NCI-H1048 (cell line): ENCODE measurements around the gene ZNF516.

Source experiments
- DNase-seq: peaks from one replicate; lab custom pipeline; 2025; lab: John Stamatoyannopoulos, UW

ZNF516 gene

DNA sequence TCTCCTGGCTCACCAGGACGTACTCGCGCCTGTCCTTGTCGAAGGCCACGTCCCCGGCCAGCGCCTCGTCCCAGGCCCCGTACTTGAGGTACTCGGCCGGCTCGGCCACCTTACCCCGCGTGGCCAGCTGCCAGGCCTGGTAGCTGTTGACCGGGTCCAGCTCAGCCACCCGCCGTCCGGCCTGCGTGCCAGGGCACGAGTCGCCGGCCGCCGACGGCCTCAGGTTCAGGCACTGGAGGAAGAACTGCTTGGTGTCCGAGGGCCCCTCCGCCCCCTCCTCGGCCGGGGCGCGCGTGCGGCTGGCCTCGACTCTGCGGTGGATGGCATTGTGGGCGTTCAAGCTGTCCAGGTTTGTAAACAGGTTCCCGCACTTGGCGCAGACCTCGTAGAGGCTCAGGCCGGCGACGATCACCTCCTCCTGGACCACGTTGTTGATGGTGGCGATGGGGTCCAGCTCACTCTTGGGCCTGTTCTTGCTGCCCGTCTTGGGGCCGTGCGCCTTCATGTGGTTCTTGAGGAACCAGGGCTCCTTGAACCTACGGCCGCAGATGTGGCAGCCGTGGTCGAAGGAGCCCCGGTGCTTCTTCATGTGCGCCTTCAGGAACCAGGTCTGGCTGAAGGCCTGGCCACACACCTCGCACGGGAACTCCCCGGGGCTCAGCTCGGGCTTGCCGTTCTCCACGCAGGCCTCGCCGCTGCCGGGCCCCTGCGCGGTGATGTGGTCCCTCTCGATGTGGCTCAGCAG lies 53.2 kb downstream of the ZNF516 start:
- DNase-seq, result no peak

GRCh38 chr18:76441002-76441667 lies 53.9 kb downstream of the ZNF516 start:
- no peak for DNase-seq

GRCh38 chr18:76437910-76438309 lies 57.1 kb downstream of the ZNF516 start:
- no peak for DNase-seq

- DNase-seq, result no peak
Observed at GRCh38 chr18:76437011-76437410, 58.0 kb downstream of the ZNF516 start.

DNA sequence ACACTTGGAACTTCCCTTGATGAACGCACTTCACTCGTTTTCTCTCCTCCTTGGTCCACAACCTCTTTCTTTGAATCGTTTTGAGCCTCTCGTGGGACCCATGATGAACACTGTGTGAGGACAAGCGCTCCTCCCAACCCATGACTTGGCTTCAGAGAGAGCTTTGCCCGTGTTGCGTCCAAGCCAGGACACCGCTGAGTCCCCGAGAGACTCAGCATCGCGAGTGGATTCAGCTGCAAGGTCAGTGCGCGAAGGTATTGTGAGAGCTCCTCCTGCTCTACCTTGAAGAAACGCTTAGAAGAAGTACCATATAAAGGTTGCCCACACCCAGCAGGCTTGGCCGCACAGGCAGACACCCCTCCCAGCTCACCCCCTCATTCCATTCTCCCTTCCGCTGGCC lies 58.7 kb downstream of the ZNF516 start:
- no peak for DNase-seq

GRCh38 chr18:76435316-76435989 lies 59.6 kb downstream of the ZNF516 start:
- DNase-seq, result no peak

GRCh38 chr18:76434452-76434851 lies 60.6 kb downstream of the ZNF516 start:
- DNase-seq, result no peak

- DNase-seq, result no peak
Observed at GRCh38 chr18:76433788-76434187, 61.3 kb downstream of the ZNF516 start.

DNA sequence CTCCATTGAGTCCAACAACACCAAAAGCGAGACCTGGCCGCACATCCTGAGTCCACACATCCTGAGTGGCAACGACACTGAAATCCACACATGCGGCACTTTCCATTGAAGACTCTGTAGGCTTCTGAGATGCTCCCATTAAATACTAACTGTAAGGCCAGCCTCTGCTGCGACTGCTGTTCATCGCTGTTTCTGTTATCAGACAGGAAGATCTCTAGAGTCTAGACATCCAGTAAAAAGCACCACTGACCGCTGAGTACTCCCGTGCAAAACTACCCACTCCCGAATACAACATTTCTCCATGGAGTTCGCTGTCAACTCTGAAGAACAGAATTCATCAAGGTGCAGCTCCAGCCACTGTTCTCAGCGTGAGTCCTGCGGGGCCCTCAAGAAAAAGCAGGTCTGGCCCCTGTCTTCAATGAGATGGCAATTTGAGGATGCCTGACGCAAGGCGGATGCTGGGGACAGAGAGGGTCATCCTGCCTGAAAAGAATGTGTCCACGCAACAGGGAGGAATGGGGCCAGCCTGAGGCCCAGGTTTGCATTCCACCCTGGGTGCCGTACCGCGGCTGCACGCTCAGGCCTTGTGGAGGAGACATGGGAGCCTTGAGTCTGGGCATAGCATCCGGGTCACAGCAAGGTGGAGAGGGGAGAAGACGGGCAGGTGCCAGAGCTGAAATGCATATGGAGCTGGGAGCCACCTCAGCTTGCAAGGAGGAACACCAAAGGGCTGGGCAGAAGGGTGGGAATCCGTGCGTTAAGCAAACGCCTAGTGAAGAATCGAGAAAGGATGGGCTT lies 61.9 kb downstream of the ZNF516 start:
- no peak for DNase-seq

DNA sequence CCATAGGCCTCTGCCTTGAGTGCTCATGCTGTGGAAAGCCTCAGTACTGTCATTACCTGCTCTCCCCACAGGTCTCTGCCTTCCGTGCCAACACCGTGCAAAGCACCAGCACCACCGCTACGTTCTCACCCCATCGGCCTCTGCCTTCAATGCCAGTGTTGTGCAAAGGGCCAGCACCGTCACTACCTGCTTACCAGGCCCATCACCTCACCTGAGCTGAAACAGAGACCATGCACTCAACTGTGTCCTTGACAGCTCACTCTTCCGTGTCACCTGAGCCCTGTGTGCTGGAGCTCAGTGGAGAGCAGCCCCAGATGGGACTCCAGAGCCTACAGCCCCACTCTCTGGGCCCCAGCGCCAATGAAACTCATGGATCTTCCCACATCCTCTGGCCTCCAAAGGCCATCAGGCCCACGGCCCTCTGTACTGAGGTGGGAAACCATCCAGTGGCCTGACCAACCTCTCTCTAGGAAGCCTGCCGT lies 62.7 kb downstream of the ZNF516 start:
- no peak for DNase-seq

- no peak for DNase-seq
Observed at GRCh38 chr18:76431437-76432273, 63.4 kb downstream of the ZNF516 start.

DNA sequence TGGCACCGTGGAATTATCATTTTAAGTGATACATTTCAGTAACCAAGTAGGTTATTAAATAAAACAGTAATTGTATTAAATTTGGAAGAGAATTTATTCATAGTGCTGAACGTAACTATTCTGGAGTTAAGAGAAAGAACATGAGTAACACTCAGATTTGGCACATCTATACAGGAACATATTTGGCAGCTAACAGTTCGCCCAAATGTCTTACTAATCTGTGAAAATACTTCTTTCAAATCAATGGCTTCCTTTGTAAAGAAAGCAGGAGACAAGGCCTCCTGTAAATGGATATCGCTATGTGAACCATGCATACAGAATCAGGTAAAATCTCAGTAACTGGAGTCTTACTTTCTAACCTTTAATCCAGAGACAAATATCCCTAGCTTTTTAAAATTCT lies 64.4 kb downstream of the ZNF516 start:
- no peak for DNase-seq

GRCh38 chr18:76429262-76430126 lies 65.5 kb downstream of the ZNF516 start:
- DNase-seq, result no peak

DNA sequence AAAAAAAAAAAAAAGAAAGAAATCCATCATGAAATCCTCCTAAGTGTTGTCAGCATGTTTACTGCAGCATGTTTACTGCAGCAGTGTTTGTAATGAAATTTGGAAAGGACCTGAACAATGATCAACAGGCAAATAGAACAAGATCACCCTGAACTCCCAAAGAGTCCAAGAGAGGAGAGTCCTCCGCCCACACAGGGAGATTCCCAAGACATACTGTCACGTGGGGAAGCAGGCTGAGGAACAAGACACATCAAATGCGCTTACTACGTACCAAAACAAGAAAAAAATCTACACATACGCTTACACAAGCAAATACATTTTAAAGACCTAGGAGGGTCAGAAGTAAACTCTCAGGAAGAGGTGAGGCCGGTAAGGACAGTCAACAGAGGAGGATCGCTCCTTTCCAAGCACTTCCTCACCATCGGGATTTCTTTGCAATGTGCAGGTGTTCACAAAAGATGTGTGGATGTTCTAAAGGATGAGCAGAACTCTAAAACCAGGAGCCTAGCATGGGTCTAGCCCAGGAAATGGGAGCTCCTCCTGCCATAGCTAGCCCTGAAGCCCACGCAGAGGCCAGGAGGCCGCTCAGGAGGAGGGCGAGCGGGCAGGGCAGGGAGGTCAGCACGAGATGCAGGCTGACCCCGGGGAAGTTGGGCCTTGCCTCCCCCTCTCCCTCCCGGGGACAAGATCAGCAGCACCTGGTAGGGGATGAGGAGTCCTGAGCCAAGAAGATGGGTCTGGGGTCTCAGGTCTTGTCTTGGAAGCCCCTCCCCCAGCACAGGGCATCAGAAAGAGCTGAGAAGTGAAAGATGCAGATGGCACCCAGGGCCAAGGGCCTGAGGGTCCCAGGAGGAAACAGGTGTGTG lies 66.4 kb downstream of the ZNF516 start:
- no peak for DNase-seq

DNA sequence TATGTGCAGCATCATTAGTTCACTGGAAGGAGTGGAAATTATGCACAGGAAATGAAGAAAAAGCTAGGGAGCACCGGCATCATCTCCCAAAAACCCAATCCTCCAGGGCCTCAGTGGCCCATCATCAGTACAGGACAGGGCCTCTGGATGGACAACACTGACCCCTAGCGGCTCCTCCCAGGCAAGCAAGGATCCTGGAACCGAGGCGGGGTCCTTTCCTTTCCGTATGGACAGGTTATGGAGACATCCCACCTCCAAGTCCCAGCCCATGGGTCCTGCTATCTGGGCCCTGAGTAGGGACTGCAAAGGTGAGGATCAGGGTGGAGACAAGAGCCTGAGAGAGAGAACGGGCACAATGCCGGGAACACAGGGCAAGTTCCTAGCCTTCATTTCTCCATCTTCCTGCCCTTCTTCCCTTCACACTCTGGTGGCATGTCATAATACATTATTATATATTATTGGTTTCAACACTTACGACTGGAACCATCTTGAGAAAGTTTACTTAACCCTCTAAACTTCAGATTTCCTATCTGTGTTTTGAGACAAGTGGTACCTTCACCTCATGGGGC lies 68.2 kb downstream of the ZNF516 start:
- no peak for DNase-seq

GRCh38 chr18:76425146-76426131 lies 69.6 kb downstream of the ZNF516 start:
- no peak for DNase-seq

GRCh38 chr18:76422838-76423237 lies 72.2 kb downstream of the ZNF516 start:
- DNase-seq, result no peak

GRCh38 chr18:76422121-76422520 lies 72.9 kb downstream of the ZNF516 start:
- DNase-seq, result no peak
